Karpas-422 (cell line): ENCODE measurements around the gene SMCO3. TPM values are rescaled to one million over a fixed set of nuclear protein-coding genes. Genes with fewer than 3 reads are reported as not detected.
A peak's percentile ranks its signal among the peaks of the same experiment; 100 is the strongest.

ENCODE experiments used
- DNase-seq: peaks from one replicate; pipeline ENCODE4 v3.0.0-alpha.2; 2015
- H2AFZ ChIP-seq: fragments of 200-600 bp; sonication (generic); 2 replicates; pipeline ENCODE4 v1.6.1; 2014; ENCODE audit warnings: antibody characterized with exemption, low read length, mixed read lengths
- H3K27ac ChIP-seq: fragments of 200-600 bp; sonication (generic); 2 replicates; pipeline ENCODE4 v1.5.1; 2014; ENCODE audit warnings: mild to moderate bottlenecking, low read length, moderate library complexity
- H3K27me3 ChIP-seq: fragments of 200-600 bp; sonication (generic); 2 replicates; pipeline ENCODE4 v1.6.1; 2014; ENCODE audit warnings: low read length, mixed read lengths
- H3K36me3 ChIP-seq: fragments of 200-600 bp; sonication (generic); 2 replicates; pipeline ENCODE4 v1.6.1; 2014; ENCODE audit warnings: low read length, mixed read lengths; ENCODE audit not compliant: insufficient read depth
- H3K4me1 ChIP-seq: fragments of 200-600 bp; sonication (generic); 2 replicates; pipeline ENCODE4 v1.6.1; 2014; ENCODE audit warnings: mild to moderate bottlenecking, low read length, mixed read lengths
- H3K4me2 ChIP-seq: fragments of 200-600 bp; sonication (generic); 2 replicates; pipeline ENCODE4 v1.6.1; 2014; ENCODE audit warnings: low read length, low read depth, mild to moderate bottlenecking; ENCODE audit not compliant: poor library complexity, severe bottlenecking
- H3K4me3 ChIP-seq: fragments of 200-600 bp; sonication (generic); 2 replicates; pipeline ENCODE4 v1.5.1; 2014; ENCODE audit warnings: mild to moderate bottlenecking, antibody characterized with exemption, low read length, mixed read lengths
- H3K79me2 ChIP-seq: fragments of 200-600 bp; sonication (generic); 2 replicates; pipeline ENCODE4 v1.6.1; 2014; ENCODE audit warnings: mild to moderate bottlenecking, low read length, mixed read lengths
- H3K9ac ChIP-seq: fragments of 200-600 bp; sonication (generic); 2 replicates; pipeline ENCODE4 v1.6.0; 2014; ENCODE audit warnings: low read length
- H3K9me2 ChIP-seq: fragments of 200-600 bp; sonication (generic), shearing (Covaris generic); replicated peaks from 2 replicates; pipeline ENCODE4 v1.6.0; 2014; ENCODE audit warnings: mild to moderate bottlenecking, low read length, moderate library complexity; ENCODE audit not compliant: insufficient read depth
- H3K9me3 ChIP-seq: fragments of 300-700, 200-600 bp; sonication (generic); 2 replicates; pipeline ENCODE4 v1.6.1; 2014; ENCODE audit warnings: low read length, mixed read lengths
- H4K20me1 ChIP-seq: fragments of 200-600 bp; sonication (generic); 2 replicates; pipeline ENCODE4 v1.6.1; 2014; ENCODE audit warnings: mild to moderate bottlenecking, antibody characterized with exemption, low read length, low read depth; ENCODE audit not compliant: insufficient read depth
- total RNA-seq: library from RNA; depleted of rRNA; stranded (reverse); fragments of >200 nt; shearing (Covaris generic); gene quantifications from 2 replicates; pipeline ENCODE4 v1.2.3, GENCODE V29; 2014; ENCODE audit warnings: low replicate concordance

SMCO3 gene
- total RNA-seq, 1 experiment from 2014 or later, result not detected

DNA sequence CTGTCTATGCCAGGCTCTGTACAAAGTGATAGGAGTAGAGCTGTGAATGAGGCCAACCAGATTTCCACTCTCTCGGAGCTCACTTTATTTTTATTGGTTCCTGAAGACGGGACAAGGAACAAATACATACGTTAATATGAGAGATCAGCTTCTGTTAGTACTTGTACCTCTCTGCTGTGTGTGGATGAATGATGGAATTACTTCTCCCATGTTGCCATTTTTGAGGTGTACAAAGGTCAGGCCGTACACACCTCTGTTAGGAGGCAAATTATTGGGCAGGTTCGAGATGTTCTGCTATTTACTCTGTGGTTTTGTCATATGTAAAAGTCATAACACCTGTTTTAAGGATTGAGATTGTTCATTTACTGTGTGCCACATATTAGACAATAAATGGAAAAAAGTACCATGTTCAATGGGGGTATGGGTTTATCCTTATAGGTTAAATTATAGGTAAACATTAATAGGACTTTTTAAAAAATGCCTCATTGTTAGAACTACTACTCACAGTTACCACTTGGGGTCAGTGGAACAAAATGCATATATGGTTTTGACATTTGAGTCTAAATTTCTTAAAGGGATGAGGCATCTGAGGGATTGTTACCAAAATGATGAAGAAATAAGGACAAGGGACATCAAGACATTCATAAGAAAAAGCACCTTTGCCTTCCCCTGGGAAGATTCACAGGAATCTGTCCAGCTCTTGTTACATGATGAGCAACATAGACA lies 37.6 kb downstream of the SMCO3 start:
- H3K9ac ChIP-seq, result no peak overlapping the region
- H3K4me3 ChIP-seq, result no peak overlapping the region
- peak; percentile 62 for DNase-seq
- H2AFZ ChIP-seq, result no peak overlapping the region
- H3K4me1 ChIP-seq, result peaks cover 31% of the 10 kb centered on the region
- no peaks in the 10 kb centered on the region for H3K36me3 ChIP-seq
- no peak overlapping the region for H3K27ac ChIP-seq
- no peak overlapping the region for H3K4me2 ChIP-seq
- H3K27me3 ChIP-seq, result peaks cover 4% of the 10 kb centered on the region; the same call in 1 of the 2 replicates
- H3K9me2 ChIP-seq, result no peaks in the 10 kb centered on the region
- H4K20me1 ChIP-seq, result no peaks in the 10 kb centered on the region
- no peaks in the 10 kb centered on the region for H3K79me2 ChIP-seq
- H3K9me3 ChIP-seq, result no peaks in the 10 kb centered on the region

GRCh38 chr12:14775636-14775980 lies 38.4 kb downstream of the SMCO3 start:
- H3K4me3 ChIP-seq, result no peak overlapping the region
- H2AFZ ChIP-seq, result no peak overlapping the region; the same call in 1 of the 2 replicates

DNA sequence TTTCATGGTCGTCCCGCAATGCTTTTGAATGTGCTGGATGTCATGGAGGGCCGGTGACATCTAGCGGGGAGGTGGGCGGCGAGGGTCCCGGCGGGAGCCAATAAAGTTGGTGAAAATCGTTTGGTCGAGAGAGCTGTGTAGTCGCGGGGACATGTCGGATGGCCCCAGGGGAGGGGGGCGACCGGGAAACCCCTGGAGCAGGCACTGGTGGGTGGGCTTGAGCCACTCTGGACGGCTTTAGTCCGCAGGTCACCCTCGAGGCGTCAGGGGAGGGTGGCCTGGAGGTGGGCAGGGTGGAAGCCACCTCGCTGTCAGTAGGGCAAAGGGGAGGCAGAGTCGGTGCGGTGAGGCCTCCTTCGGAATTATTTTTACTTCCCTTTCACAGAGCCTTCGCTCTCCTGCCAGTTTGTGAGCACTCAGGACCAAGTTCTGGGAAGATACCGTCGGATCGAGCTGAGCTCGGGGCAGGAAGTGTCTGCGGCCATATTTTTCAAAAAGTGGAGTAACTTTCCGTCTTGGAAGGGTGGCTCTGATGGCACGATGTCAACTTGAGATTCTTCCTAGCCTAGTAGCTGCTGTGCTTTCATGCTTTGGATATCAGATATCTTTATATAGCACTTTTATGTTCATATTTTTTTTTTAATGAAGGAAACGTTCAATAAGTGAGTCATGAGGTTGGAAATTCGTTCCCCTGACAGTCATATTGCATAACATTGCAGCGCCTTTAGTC lies 38.9 kb downstream of the SMCO3 start:
- Histone ChIP-seq H3K4me3 (peak overlapping the region; percentile 52), H3K4me1 (peaks cover 27% of the 10 kb centered on the region), H3K9me2 (no peaks in the 10 kb centered on the region), H3K79me2 (peaks cover 5% of the 10 kb centered on the region; the same call in 1 of the 2 replicates), H3K4me2 (peak overlapping the region; percentile 58), H3K36me3 (no peaks in the 10 kb centered on the region), H3K9me3 (no peaks in the 10 kb centered on the region), H3K27ac (no peak overlapping the region), H2AFZ (peak overlapping the region; percentile 91), H3K27me3 (peaks cover 4% of the 10 kb centered on the region; the same call in 1 of the 2 replicates), H3K9ac (peak overlapping the region; percentile 43), H4K20me1 (no peaks in the 10 kb centered on the region)
- no peak for DNase-seq

More at GRCh38 chr12:14775636-14775980, 38.4 kb downstream of the SMCO3 start:
- H3K9me3 ChIP-seq, result no peaks in the 10 kb centered on the region
- H3K27ac ChIP-seq, result no peak overlapping the region
- peaks cover 30% of the 10 kb centered on the region for H3K4me1 ChIP-seq
- peaks cover 4% of the 10 kb centered on the region; the same call in 1 of the 2 replicates for H3K27me3 ChIP-seq
- peaks cover 3% of the 10 kb centered on the region; the same call in 1 of the 2 replicates for H3K79me2 ChIP-seq
- no peaks in the 10 kb centered on the region for H3K36me3 ChIP-seq
- no peak overlapping the region for H3K9ac ChIP-seq
- H3K9me2 ChIP-seq, result no peaks in the 10 kb centered on the region
- H4K20me1 ChIP-seq, result no peaks in the 10 kb centered on the region
- DNase-seq, result no peak
- no peak overlapping the region for H3K4me2 ChIP-seq

DNA sequence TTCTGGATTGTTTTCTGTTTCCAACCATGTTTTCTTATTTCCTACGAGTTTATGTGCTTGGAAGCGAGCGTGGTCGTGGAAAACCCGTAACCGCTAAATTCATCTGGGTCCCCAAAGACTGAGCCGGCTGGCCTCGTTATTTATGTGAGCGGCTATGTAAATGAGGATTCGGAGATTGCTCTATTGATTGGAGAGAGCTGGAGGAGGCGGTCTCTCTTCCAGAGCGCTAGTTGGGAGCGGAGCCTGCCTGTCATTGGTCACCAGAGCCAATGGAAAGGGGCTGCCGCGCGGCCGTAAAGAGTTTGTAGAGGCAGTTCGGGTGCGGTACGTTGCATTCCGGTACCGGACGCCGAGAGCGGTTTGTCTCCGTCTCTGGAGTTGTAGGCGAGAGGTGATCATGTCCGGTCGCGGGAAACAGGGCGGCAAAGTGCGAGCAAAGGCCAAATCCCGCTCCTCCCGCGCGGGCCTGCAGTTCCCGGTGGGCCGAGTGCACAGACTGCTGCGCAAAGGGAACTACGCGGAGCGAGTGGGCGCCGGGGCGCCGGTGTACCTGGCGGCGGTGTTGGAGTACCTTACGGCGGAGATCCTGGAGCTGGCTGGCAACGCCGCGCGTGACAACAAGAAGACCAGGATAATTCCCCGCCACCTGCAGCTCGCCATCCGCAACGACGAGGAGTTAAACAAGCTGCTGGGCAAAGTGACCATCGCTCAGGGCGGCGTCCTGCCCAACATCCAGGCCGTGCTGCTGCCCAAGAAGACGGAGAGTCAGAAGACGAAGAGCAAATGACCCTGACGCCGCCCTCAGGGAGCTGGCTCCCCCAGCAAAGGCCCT lies 39.7 kb downstream of the SMCO3 start:
- H3K27ac ChIP-seq, result no peak overlapping the region
- H2AFZ ChIP-seq, result peak overlapping the region; percentile 91
- peak overlapping the region; percentile 58 for H3K4me2 ChIP-seq
- H3K9ac ChIP-seq, result peak overlapping the region; percentile 43
- peaks cover 32% of the 10 kb centered on the region for H3K4me1 ChIP-seq
- no peaks in the 10 kb centered on the region for H3K9me2 ChIP-seq
- H3K9me3 ChIP-seq, result no peaks in the 10 kb centered on the region
- no peaks in the 10 kb centered on the region for H4K20me1 ChIP-seq
- peaks cover 4% of the 10 kb centered on the region; the same call in 1 of the 2 replicates for H3K27me3 ChIP-seq
- H3K4me3 ChIP-seq, result peak overlapping the region; percentile 52
- DNase-seq, result no peak
- H3K36me3 ChIP-seq, result no peaks in the 10 kb centered on the region
- peaks cover 10% of the 10 kb centered on the region; the same call in 1 of the 2 replicates for H3K79me2 ChIP-seq

- no peaks in the 10 kb centered on the region for H4K20me1 ChIP-seq
- H3K9me3 ChIP-seq, result no peaks in the 10 kb centered on the region
- peaks cover 13% of the 10 kb centered on the region; the same call in 1 of the 2 replicates for H3K79me2 ChIP-seq
- peaks cover 38% of the 10 kb centered on the region for H3K4me1 ChIP-seq
- DNase-seq, result no peak
- peaks cover 4% of the 10 kb centered on the region; the same call in 1 of the 2 replicates for H3K27me3 ChIP-seq
- peaks cover 2% of the 10 kb centered on the region; the same call in 1 of the 2 replicates for H3K36me3 ChIP-seq
- H3K9me2 ChIP-seq, result no peaks in the 10 kb centered on the region
- peak overlapping the region; percentile 52; the same call in 1 of the 2 replicates for H3K4me3 ChIP-seq
- no peak overlapping the region for H2AFZ ChIP-seq
- H3K4me2 ChIP-seq, result peak overlapping the region; percentile 58
- no peak overlapping the region for H3K27ac ChIP-seq
- H3K9ac ChIP-seq, result no peak overlapping the region
Observed at GRCh38 chr12:14773685-14774073, 40.3 kb downstream of the SMCO3 start.

DNA sequence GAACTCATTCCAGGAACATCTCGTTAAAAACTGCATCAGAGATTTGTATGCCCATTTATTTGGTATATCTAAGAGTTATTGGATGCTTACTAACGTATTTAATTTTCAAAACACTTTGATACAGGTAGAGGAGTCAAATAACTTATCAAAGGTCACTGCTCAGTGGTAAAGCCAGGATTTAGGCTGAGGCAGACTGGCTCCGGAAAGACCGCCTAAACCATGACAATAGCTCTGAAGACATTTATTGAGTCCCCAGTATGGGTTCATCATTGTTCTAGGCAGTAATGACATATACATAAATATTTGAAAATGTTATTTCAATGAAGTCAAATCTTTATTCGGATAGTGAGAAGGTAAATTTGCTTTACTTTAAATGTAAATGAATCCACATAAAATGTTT lies 41.0 kb downstream of the SMCO3 start:
- Histone ChIP-seq H3K9me2 (no peaks in the 10 kb centered on the region), H3K9me3 (no peaks in the 10 kb centered on the region), H3K36me3 (peaks cover 9% of the 10 kb centered on the region; the same call in 1 of the 2 replicates), H3K4me1 (peaks cover 45% of the 10 kb centered on the region), H4K20me1 (no peaks in the 10 kb centered on the region), H3K27me3 (peaks cover 4% of the 10 kb centered on the region; the same call in 1 of the 2 replicates), H3K4me3 (no peak overlapping the region), H2AFZ (no peak overlapping the region), H3K27ac (no peak overlapping the region), H3K4me2 (no peak overlapping the region), H3K79me2 (peaks cover 16% of the 10 kb centered on the region; the same call in 1 of the 2 replicates), H3K9ac (no peak overlapping the region)
- no peak for DNase-seq

DNA sequence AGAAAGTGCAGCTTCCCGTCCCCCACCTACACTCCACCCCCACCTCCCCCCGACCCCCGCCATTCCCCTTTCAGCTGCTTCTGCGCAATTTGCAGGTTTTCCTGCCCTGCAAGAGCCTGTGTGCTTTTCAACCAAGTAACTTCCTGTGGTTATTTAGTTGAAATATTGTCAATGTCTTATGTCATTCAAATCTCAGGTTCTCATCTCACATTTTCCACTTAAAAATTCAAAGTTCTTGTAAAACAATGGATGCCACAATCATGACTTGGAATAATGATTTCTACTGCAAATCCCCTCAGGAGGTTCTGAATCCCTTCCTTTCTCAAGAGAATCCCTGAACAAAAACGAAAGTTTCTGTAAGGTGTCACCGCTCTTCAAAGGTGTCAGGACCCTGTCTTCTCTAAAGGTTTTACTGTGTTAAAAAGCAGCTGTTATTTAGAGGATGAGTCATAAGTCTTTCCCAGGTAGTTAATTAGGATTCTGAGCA lies 42.3 kb downstream of the SMCO3 start:
- Histone ChIP-seq H4K20me1 (no peaks in the 10 kb centered on the region), H3K9ac (peak overlapping the region; percentile 95), H3K4me1 (peaks cover 45% of the 10 kb centered on the region), H3K4me2 (peak overlapping the region; percentile 95), H3K36me3 (peaks cover 21% of the 10 kb centered on the region), H3K27ac (peak overlapping the region; percentile 94), H3K9me2 (no peaks in the 10 kb centered on the region), H3K79me2 (peaks cover 16% of the 10 kb centered on the region; the same call in 1 of the 2 replicates), H2AFZ (peak overlapping the region; percentile 58; the same call in 1 of the 2 replicates), H3K9me3 (0 out of 2 replicates have a peak, but pooled peaks cover 1% of the 10 kb centered on the region), H3K4me3 (no peak overlapping the region; the same call in 1 of the 2 replicates), H3K27me3 (peaks cover 4% of the 10 kb centered on the region; the same call in 1 of the 2 replicates)
- no peak for DNase-seq
